GM23338 (cell line): ENCODE data around the gene YJEFN3. TPM values are rescaled to one million over a fixed set of nuclear protein-coding genes. Genes with fewer than 3 reads are reported as not detected.
A peak's percentile ranks its signal among the peaks of the same experiment; 100 is the strongest.

ENCODE experiments used
- ATAC-seq: fragments of 200-7000 bp; cut with Tn5 transposase; 3 replicates; pipeline ENCODE4 v1.9.1; 2020
- DNase-seq: peaks from one replicate; pipeline ENCODE4 v3.0.0-alpha.2; 2015; ENCODE audit warnings: low spot score
- H2AFZ ChIP-seq: fragments of 200-600 bp; sonication (generic); 2 replicates; pipeline ENCODE4 v1.8.0; 2016; ENCODE audit warnings: antibody characterized with exemption, mild to moderate bottlenecking, moderate library complexity
- H3F3A ChIP-seq: fragments of 200-600 bp; sonication (generic); replicated peaks from 2 replicates; pipeline ENCODE4 v1.8.0; 2017; ENCODE audit warnings: antibody characterized with exemption, mixed run types, low read depth
- H3K27ac ChIP-seq: fragments of 200-600 bp; sonication (generic); 2 replicates; pipeline ENCODE4 v1.6.1; 2016; ENCODE audit warnings: low read depth
- H3K27me3 ChIP-seq: fragments of 200-600 bp; sonication (generic); 2 replicates; pipeline ENCODE4 v1.8.0; 2016; ENCODE audit warnings: mild to moderate bottlenecking, mixed run types, moderate library complexity; ENCODE audit not compliant: insufficient read depth
- H3K36me3 ChIP-seq: fragments of 200-600 bp; sonication (generic); 2 replicates; pipeline ENCODE4 v1.8.0; 2016; ENCODE audit warnings: mild to moderate bottlenecking; ENCODE audit not compliant: insufficient read depth
- H3K4me1 ChIP-seq: fragments of 200-600 bp; sonication (generic); 2 replicates; pipeline ENCODE4 v1.8.0; 2016; ENCODE audit warnings: mild to moderate bottlenecking, moderate library complexity; ENCODE audit not compliant: insufficient read depth
- H3K4me2 ChIP-seq: fragments of 200-600 bp; sonication (generic); 2 replicates; pipeline ENCODE4 v1.7.1; 2017; ENCODE audit warnings: mixed run types
- H3K4me3 ChIP-seq: fragments of 200-600 bp; sonication (generic); 2 replicates; pipeline ENCODE4 v1.6.1; 2016; ENCODE audit warnings: mixed run types
- H3K79me2 ChIP-seq: fragments of 200-600 bp; sonication (generic); replicated peaks from 2 replicates; pipeline ENCODE4 v1.8.0; 2017; ENCODE audit warnings: mild to moderate bottlenecking; ENCODE audit not compliant: insufficient read depth
- H3K9me2 ChIP-seq: fragments of 200-600 bp; sonication (generic); 2 replicates; pipeline ENCODE4 v1.8.0; 2017; ENCODE audit not compliant: insufficient read depth
- H4K20me1 ChIP-seq: fragments of 200-600 bp; sonication (generic); replicated peaks from 2 replicates; pipeline ENCODE4 v1.8.0; 2017; ENCODE audit warnings: mild to moderate bottlenecking; ENCODE audit not compliant: insufficient read depth
- H3K27ac Mint-ChIP-seq: 2 replicates; pipeline ENCODE4 v1.8.0; 2020; ENCODE audit warnings: inconsistent platforms, mild to moderate bottlenecking, moderate library complexity, mixed read lengths
- H3K27me3 Mint-ChIP-seq: 3 replicates; pipeline ENCODE4 v1.8.0; 2022; ENCODE audit warnings: low read depth, mild to moderate bottlenecking, moderate library complexity, mixed read lengths, inconsistent platforms; ENCODE audit not compliant: insufficient read depth, poor library complexity
- H3K36me3 Mint-ChIP-seq: 3 replicates; pipeline ENCODE4 v1.8.0; 2021; ENCODE audit warnings: low read depth, mild to moderate bottlenecking, inconsistent platforms, moderate library complexity, mixed read lengths
- H3K4me1 Mint-ChIP-seq: 3 replicates; pipeline ENCODE4 v1.8.0; 2020; ENCODE audit warnings: mild to moderate bottlenecking, inconsistent platforms, mixed read lengths
- H3K4me3 Mint-ChIP-seq: 3 replicates; pipeline ENCODE4 v1.8.0; 2021; ENCODE audit warnings: moderate library complexity, mild to moderate bottlenecking, inconsistent platforms, mixed read lengths
- H3K9me3 Mint-ChIP-seq: 3 replicates; pipeline ENCODE4 v1.8.0; 2020; ENCODE audit warnings: moderate library complexity, mild to moderate bottlenecking, inconsistent platforms, mixed read lengths
- CREB1 ChIP-seq: fragments of 250-450 bp; sonication (Bioruptor Pico); IDR thresholded peaks from 2 replicates; pipeline ENCODE4 v1.5.0; 2020; ENCODE audit warnings: low read depth, mild to moderate bottlenecking, moderate library complexity
- CTCF ChIP-seq, 2 experiments: fragments of 200-600 bp in 1 of 2; sonication (generic) in 1 of 2; conservative IDR thresholded peaks; 2 replicates each; pipeline versions ENCODE4 v1.5.1 to v1.6.1; 2016 to 2017; ENCODE audit warnings: antibody characterized with exemption in 2 of 2, low read depth in 2 of 2, mild to moderate bottlenecking in 2 of 2, moderate library complexity in 1 of 2
- EZH2 ChIP-seq: fragments of 200-600 bp; sonication (generic); IDR thresholded peaks from one replicate; pipeline ENCODE4 v1.8.0; 2017; ENCODE audit warnings: antibody characterized with exemption, mild to moderate bottlenecking, low read depth; ENCODE audit not compliant: unreplicated experiment
- EZH2phosphoT487 ChIP-seq: fragments of 200-600 bp; sonication (generic); IDR thresholded peaks from one replicate; pipeline ENCODE4 v1.8.1; 2018; ENCODE audit warnings: antibody characterized with exemption; ENCODE audit not compliant: unreplicated experiment
- JUNB ChIP-seq: IDR thresholded peaks from one replicate; pipeline ENCODE4 v1.6.1; 2016; ENCODE audit warnings: antibody characterized with exemption; ENCODE audit not compliant: unreplicated experiment
- POLR2AphosphoS5 ChIP-seq: IDR thresholded peaks from 2 replicates; pipeline ENCODE4 v1.6.1; 2016; ENCODE audit warnings: antibody characterized with exemption, low read depth
- REST ChIP-seq: IDR thresholded peaks from one replicate; pipeline ENCODE4 v1.6.1; 2018; ENCODE audit warnings: antibody characterized with exemption; ENCODE audit not compliant: unreplicated experiment
- ZNF114 ChIP-seq: fragments of 250-450 bp; sonication (Bioruptor Pico); IDR thresholded peaks from 2 replicates; pipeline ENCODE4 v1.5.0; 2020; ENCODE audit warnings: mild to moderate bottlenecking, moderate library complexity
- polyA plus RNA-seq: library from polyadenylated mRNA; unstranded; fragments of >200 nt; fragmentation: Nextera tagmentation; extraction: Ambion mirVana; gene quantifications from 2 replicates; pipeline ENCODE4 v1.2.1, GENCODE V29; 2016
- total RNA-seq: library from RNA; depleted of rRNA; stranded (reverse); fragments of >200 nt; shearing (Covaris generic); gene quantifications from 2 replicates; pipeline ENCODE4 v1.2.3, GENCODE V29; 2014

Gene YJEFN3
- total and polyA plus RNA-seq, 2 experiments from 2014 or later = 3.5 to 6.5 TPM

GRCh38 chr19:19537075-19538048 is 8.7 kb downstream of the YJEFN3 start:
- Histone ChIP-seq H4K20me1 (0 out of 2 replicates have a peak, but pooled peaks cover 5% of the 10 kb centered on the region), H3K4me3 (peak overlapping the region; percentile 76), H3F3A (peaks cover 28% of the 10 kb centered on the region), H2AFZ (no peak overlapping the region), H3K36me3 (no peaks in the 10 kb centered on the region), H3K4me1 (peaks cover 5% of the 10 kb centered on the region; the same call in 1 of the 2 replicates), H3K79me2 (no peaks in the 10 kb centered on the region), H3K27ac (no peak overlapping the region), H3K4me2 (peak overlapping the region; percentile 91), H3K9me2 (no peaks in the 10 kb centered on the region), H3K27me3 (peaks cover 33% of the 10 kb centered on the region)
- H3K4me3 Mint-ChIP-seq = peak overlapping the region; percentile 23; the same call in 2 of the 3 replicates
- peaks cover 33% of the 10 kb centered on the region for H3K27me3 Mint-ChIP-seq
- H3K27ac Mint-ChIP-seq = no peak overlapping the region
- H3K4me1 Mint-ChIP-seq = peaks cover 18% of the 10 kb centered on the region
- ATAC-seq = no peak
- H3K36me3 Mint-ChIP-seq = no peaks in the 10 kb centered on the region; the same call in 2 of the 3 replicates
- no peaks in the 10 kb centered on the region for H3K9me3 Mint-ChIP-seq
- TF ChIP-seq ZNF114 (CRISPR knock-in tag) = no peak
- no peak for TF ChIP-seq REST
- DNase-seq = peak; percentile 64

GRCh38 chr19:19538061-19538784 is 9.5 kb downstream of the YJEFN3 start, which contains the start of gene CILP2:
Gene CILP2, plus strand, starts transcription at chr19:19538265. Its CDS starts 85 bp downstream, at chr19:19538350.
- peak; percentile 38 for ATAC-seq
- H3K4me3 Mint-ChIP-seq = peak within 1 kb of the TSS; percentile 63
- no peaks in the 10 kb centered on the region for H3K9me2 ChIP-seq
- H3F3A ChIP-seq = peaks cover 22% of the 10 kb centered on the region
- peaks cover 18% of the 10 kb centered on the region for H3K4me1 Mint-ChIP-seq
- H3K4me2 ChIP-seq = peak within 1 kb of the TSS; percentile 91
- TF ChIP-seq JUNB (no peak), EZH2 (peak; percentile 44), EZH2phosphoT487 (no peak), CTCF (conservative IDR thresholded peaks at IDR 0.05; ENCODE audit: low read depth in 2 of 2) (no peak), CREB1 (CRISPR knock-in tag) (no peak), POLR2AphosphoS5 (peak; percentile 73)
- 0 out of 2 replicates have a peak, but pooled peaks cover 5% of the 10 kb centered on the region for H4K20me1 ChIP-seq
- H3K27ac ChIP-seq = no peak within 1 kb of the TSS
- no peaks in the 10 kb centered on the region for H3K9me3 Mint-ChIP-seq
- no peak within 1 kb of the TSS for H3K27ac Mint-ChIP-seq
- peaks cover 5% of the 10 kb centered on the region; the same call in 1 of the 2 replicates for H3K4me1 ChIP-seq
- H3K4me3 ChIP-seq = peak within 1 kb of the TSS; percentile 76
- peak within 1 kb of the TSS; percentile 80 for H2AFZ ChIP-seq
- peak; percentile 89 for DNase-seq
- peaks cover 30% of the 10 kb centered on the region for H3K27me3 Mint-ChIP-seq
- H3K36me3 Mint-ChIP-seq = no peaks in the 10 kb centered on the region; the same call in 2 of the 3 replicates
- H3K79me2 ChIP-seq = no peaks in the 10 kb centered on the region
- peaks cover 33% of the 10 kb centered on the region for H3K27me3 ChIP-seq
- no peaks in the 10 kb centered on the region for H3K36me3 ChIP-seq
